ENCODE measurements around the gene PARD3.

- TF ChIP-seq CTCF (IDR thresholded peaks at IDR 0.05) (no peak), POLR2A (IDR thresholded peaks at IDR 0.05) (no peak)
These were observed 315.4 kb downstream of the PARD3 start for GRCh38 chr10:34499612-34500279.

Data from Peyer's patch (tissue), 4 donors.